Upper lobe of left lung (tissue), 4 donors: Measurements from ENCODE around the gene MRPL24.

Experiments
- EP300 ChIP-seq, 4 donors: sonication (generic); formaldehyde crosslinking; IDR thresholded peaks; one replicate each; pipeline ENCODE4 v1.5.1; 2017; ENCODE audit warnings: antibody characterized with exemption in 4 of 4, control low read depth in 2 of 4
- POLR2A ChIP-seq, 4 donors: fragments of 450-650 bp; IDR thresholded peaks; one replicate each; pipeline ENCODE4 v1.5.1; 2016 to 2017; ENCODE audit warnings: antibody characterized with exemption in 4 of 4, mild to moderate bottlenecking in 2 of 4
- TF ChIP-seq, protein P1 (sequence below), 6 experiments: fragments of 450-650 bp in 4 of 6; fragments of 200-600 bp in 2 of 6; sonication (generic) in 2 of 6; IDR thresholded peaks; one replicate each; pipeline ENCODE4 v1.5.1; 2016 to 2019; ENCODE audit warnings: antibody characterized with exemption in 6 of 6

DNA sequence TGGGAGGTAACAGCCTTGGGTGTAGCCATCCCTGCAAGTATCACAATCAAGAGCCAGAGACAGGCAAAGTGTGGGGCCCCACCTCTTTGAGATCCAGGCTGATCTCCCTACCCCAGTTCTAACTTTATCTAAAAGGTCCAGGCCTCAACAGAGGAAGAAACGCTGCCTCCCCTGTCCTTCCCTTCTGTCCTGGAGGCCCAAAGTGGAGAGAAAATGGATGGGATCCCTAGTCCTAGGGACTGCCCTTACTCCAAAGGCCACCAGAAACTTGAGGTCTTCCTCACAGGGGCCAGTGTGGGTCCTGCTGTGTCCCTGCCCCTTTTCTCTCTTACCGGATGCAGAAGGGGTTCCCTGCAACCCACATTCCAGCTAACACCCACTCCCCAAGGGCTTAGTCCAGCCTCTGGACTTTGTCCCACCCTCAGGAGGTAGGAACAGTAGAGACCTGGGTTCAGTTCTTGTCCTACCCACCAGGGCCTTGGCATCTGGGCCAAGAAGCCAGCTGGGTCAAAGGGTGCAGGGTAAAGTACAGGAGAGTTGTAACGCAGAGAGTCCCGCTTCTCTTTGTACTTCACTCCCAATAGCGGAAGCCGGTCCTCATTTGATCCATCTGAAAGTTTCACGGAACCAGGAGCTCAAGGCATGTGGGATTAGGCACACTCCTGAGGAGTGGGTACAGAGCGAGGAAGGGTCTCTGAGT, 8.7 kb upstream of the MRPL24 start:
- TF ChIP-seq, protein P1, sequence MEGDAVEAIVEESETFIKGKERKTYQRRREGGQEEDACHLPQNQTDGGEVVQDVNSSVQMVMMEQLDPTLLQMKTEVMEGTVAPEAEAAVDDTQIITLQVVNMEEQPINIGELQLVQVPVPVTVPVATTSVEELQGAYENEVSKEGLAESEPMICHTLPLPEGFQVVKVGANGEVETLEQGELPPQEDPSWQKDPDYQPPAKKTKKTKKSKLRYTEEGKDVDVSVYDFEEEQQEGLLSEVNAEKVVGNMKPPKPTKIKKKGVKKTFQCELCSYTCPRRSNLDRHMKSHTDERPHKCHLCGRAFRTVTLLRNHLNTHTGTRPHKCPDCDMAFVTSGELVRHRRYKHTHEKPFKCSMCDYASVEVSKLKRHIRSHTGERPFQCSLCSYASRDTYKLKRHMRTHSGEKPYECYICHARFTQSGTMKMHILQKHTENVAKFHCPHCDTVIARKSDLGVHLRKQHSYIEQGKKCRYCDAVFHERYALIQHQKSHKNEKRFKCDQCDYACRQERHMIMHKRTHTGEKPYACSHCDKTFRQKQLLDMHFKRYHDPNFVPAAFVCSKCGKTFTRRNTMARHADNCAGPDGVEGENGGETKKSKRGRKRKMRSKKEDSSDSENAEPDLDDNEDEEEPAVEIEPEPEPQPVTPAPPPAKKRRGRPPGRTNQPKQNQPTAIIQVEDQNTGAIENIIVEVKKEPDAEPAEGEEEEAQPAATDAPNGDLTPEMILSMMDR (IDR thresholded peaks at IDR 0.05) = peak in 1 of 6 experiments; percentile 22
- no peak for TF ChIP-seq EP300 (IDR thresholded peaks at IDR 0.05)
- no peak for TF ChIP-seq POLR2A (IDR thresholded peaks at IDR 0.05)
